Measurements from ENCODE around the gene PAX3.
A peak's percentile ranks its signal among the peaks of the same experiment; 100 is the strongest.

The PAX3 gene

GRCh38 chr2:222291485-222291841 lies 7.3 kb downstream of the PAX3 start:
- H2BK120ac ChIP-seq (ENCODE audit: low read depth, low read length) = no peak overlapping the region
- H3K23ac ChIP-seq (ENCODE audit: low read depth, low read length, poor library complexity) = no peak overlapping the region
- H2BK5ac ChIP-seq (ENCODE audit: low read length) = no peak overlapping the region
- H2AK5ac ChIP-seq (ENCODE audit: low read depth, low read length) = no peak overlapping the region
- H3K9ac ChIP-seq (ENCODE audit: low read depth, low read length, poor library complexity) = no peak overlapping the region
- peaks cover 33 to 97% (median 76%) of the 10 kb centered on the region in 3 experiments for H3K27me3 ChIP-seq (ENCODE audit: control insufficient read depth in 3 of 3, insufficient read depth in 3 of 3, low read depth in 1 of 3, low read length in 3 of 3)
- no peak overlapping the region for H4K8ac ChIP-seq (ENCODE audit: low read depth, low read length)
- no peak overlapping the region for H3K14ac ChIP-seq (ENCODE audit: low read length)
- WGBS, 2 donors (ENCODE audit: extremely low coverage in 2 of 2, insufficient read length in 2 of 2, insufficient replicate concordance in 1 of 2) = no CpG with 5 or more reads among the region's 4 CpGs
- no peak for DNase-seq (ENCODE audit: low spot score)
- peak overlapping the region; percentile 94 for H2AFZ ChIP-seq (ENCODE audit: low read length)
- no peak overlapping the region for H3K4ac ChIP-seq (ENCODE audit: low read length)
- H3K4me3 ChIP-seq (ENCODE audit: low read length in 2 of 2) = peak overlapping the region; percentile 37 to 58
- H4K91ac ChIP-seq (ENCODE audit: low read depth, low read length, poor library complexity) = no peak overlapping the region
- H2BK15ac ChIP-seq (ENCODE audit: low read length) = no peak overlapping the region
- no peaks in the 10 kb centered on the region for H3K36me3 ChIP-seq (replicated peaks in 1 of 2; ENCODE audit: control insufficient read depth in 2 of 2, insufficient read depth in 2 of 2, low read length in 2 of 2)
- no peak overlapping the region for H2BK12ac ChIP-seq (ENCODE audit: low read length)
- peaks cover 8 to 11% of the 10 kb centered on the region in 2 donors for H3K4me1 ChIP-seq (ENCODE audit: control insufficient read depth in 2 of 2, insufficient read depth in 1 of 2, low read depth in 1 of 2, low read length in 2 of 2)
- peak overlapping the region; percentile 30 for H3K27ac ChIP-seq (replicated peaks; ENCODE audit: low read length)
- H3K9me3 ChIP-seq (replicated peaks in 1 of 2; ENCODE audit: control insufficient read depth in 2 of 2, insufficient read depth in 1 of 2, low read depth in 1 of 2, low read length in 2 of 2) = peaks cover 0 to 2% of the 10 kb centered on the region in 2 donors
- peak overlapping the region; percentile 86 for H3K4me2 ChIP-seq (ENCODE audit: insufficient read depth, low read length, poor library complexity, severe bottlenecking)
- no peaks in the 10 kb centered on the region for H3K79me1 ChIP-seq (ENCODE audit: low read depth, low read length)
- H3K18ac ChIP-seq (ENCODE audit: low read length) = no peak overlapping the region

GRCh38 chr2:222290736-222291484 lies 7.9 kb downstream of the PAX3 start:
- Histone ChIP-seq H3K23ac (ENCODE audit: low read depth, low read length, poor library complexity) (no peak overlapping the region), H4K91ac (ENCODE audit: low read depth, low read length, poor library complexity) (no peak overlapping the region), H4K8ac (ENCODE audit: low read depth, low read length) (no peak overlapping the region), H3K27me3 (ENCODE audit: control insufficient read depth in 3 of 3, insufficient read depth in 3 of 3, low read depth in 1 of 3, low read length in 3 of 3) (peaks cover 29 to 95% (median 70%) of the 10 kb centered on the region in 3 experiments), H3K36me3 (replicated peaks in 1 of 2; ENCODE audit: control insufficient read depth in 2 of 2, insufficient read depth in 2 of 2, low read length in 2 of 2) (no peaks in the 10 kb centered on the region), H2BK12ac (ENCODE audit: low read length) (no peak overlapping the region), H3K4me2 (ENCODE audit: insufficient read depth, low read length, poor library complexity, severe bottlenecking) (peak overlapping the region; percentile 86), H2AK5ac (ENCODE audit: low read depth, low read length) (no peak overlapping the region), H2BK5ac (ENCODE audit: low read length) (no peak overlapping the region), H3K4me1 (ENCODE audit: control insufficient read depth in 2 of 2, insufficient read depth in 1 of 2, low read depth in 1 of 2, low read length in 2 of 2) (peaks cover 8 to 11% of the 10 kb centered on the region in 2 donors), H3K9me3 (replicated peaks in 1 of 2; ENCODE audit: control insufficient read depth in 2 of 2, insufficient read depth in 1 of 2, low read depth in 1 of 2, low read length in 2 of 2) (peaks cover 0 to 2% of the 10 kb centered on the region in 2 donors), H2BK15ac (ENCODE audit: low read length) (no peak overlapping the region), H3K27ac (replicated peaks; ENCODE audit: low read length) (peak overlapping the region; percentile 30), H3K4ac (ENCODE audit: low read length) (no peak overlapping the region), H3K14ac (ENCODE audit: low read length) (no peak overlapping the region), H3K4me3 (ENCODE audit: low read length in 2 of 2) (peak overlapping the region; percentile 37 to 58), H3K18ac (ENCODE audit: low read length) (peak overlapping the region; percentile 54), H3K79me1 (ENCODE audit: low read depth, low read length) (no peaks in the 10 kb centered on the region), H2AFZ (ENCODE audit: low read length) (peak overlapping the region; percentile 94), H2BK120ac (ENCODE audit: low read depth, low read length) (no peak overlapping the region), H3K9ac (ENCODE audit: low read depth, low read length, poor library complexity) (no peak overlapping the region)
- no CpG with 5 or more reads among the region's 45 CpGs for WGBS, 2 donors (ENCODE audit: extremely low coverage in 2 of 2, insufficient read length in 2 of 2, insufficient replicate concordance in 1 of 2)
- DNase-seq (ENCODE audit: low spot score) = peak; percentile 85

- no peaks in the 10 kb centered on the region for H3K36me3 ChIP-seq (replicated peaks in 1 of 2; ENCODE audit: control insufficient read depth in 2 of 2, insufficient read depth in 2 of 2, low read length in 2 of 2)
- H3K9me3 ChIP-seq (replicated peaks in 1 of 2; ENCODE audit: control insufficient read depth in 2 of 2, insufficient read depth in 1 of 2, low read depth in 1 of 2, low read length in 2 of 2) = peaks cover 0 to 2% of the 10 kb centered on the region in 2 donors
- H3K27me3 ChIP-seq (ENCODE audit: control insufficient read depth in 3 of 3, insufficient read depth in 3 of 3, low read depth in 1 of 3, low read length in 3 of 3) = peaks cover 26 to 90% (median 67%) of the 10 kb centered on the region in 3 experiments
- H2BK5ac ChIP-seq (ENCODE audit: low read length) = no peak overlapping the region
- no peak overlapping the region for H2BK120ac ChIP-seq (ENCODE audit: low read depth, low read length)
- no peak for DNase-seq (ENCODE audit: low spot score)
- H2BK15ac ChIP-seq (ENCODE audit: low read length) = no peak overlapping the region
- H3K14ac ChIP-seq (ENCODE audit: low read length) = no peak overlapping the region
- no peak overlapping the region for H3K18ac ChIP-seq (ENCODE audit: low read length)
- H2AFZ ChIP-seq (ENCODE audit: low read length) = peak overlapping the region; percentile 94
- H4K91ac ChIP-seq (ENCODE audit: low read depth, low read length, poor library complexity) = no peak overlapping the region
- no peak overlapping the region for H3K9ac ChIP-seq (ENCODE audit: low read depth, low read length, poor library complexity)
- WGBS, 2 donors (ENCODE audit: extremely low coverage in 2 of 2, insufficient read length in 2 of 2, insufficient replicate concordance in 1 of 2) = no CpG with 5 or more reads among the region's 7 CpGs
- no peaks in the 10 kb centered on the region for H3K79me1 ChIP-seq (ENCODE audit: low read depth, low read length)
- peak overlapping the region; percentile 86 for H3K4me2 ChIP-seq (ENCODE audit: insufficient read depth, low read length, poor library complexity, severe bottlenecking)
- H4K8ac ChIP-seq (ENCODE audit: low read depth, low read length) = no peak overlapping the region
- H3K23ac ChIP-seq (ENCODE audit: low read depth, low read length, poor library complexity) = no peak overlapping the region
- peak overlapping the region in 1 of 2 donors; percentile 37 for H3K4me3 ChIP-seq (ENCODE audit: low read length in 2 of 2)
- H3K4me1 ChIP-seq (ENCODE audit: control insufficient read depth in 2 of 2, insufficient read depth in 1 of 2, low read depth in 1 of 2, low read length in 2 of 2) = peaks cover 8 to 11% of the 10 kb centered on the region in 2 donors
- no peak overlapping the region for H3K4ac ChIP-seq (ENCODE audit: low read length)
- no peak overlapping the region for H3K27ac ChIP-seq (replicated peaks; ENCODE audit: low read length)
- H2AK5ac ChIP-seq (ENCODE audit: low read depth, low read length) = no peak overlapping the region
- H2BK12ac ChIP-seq (ENCODE audit: low read length) = no peak overlapping the region
Measured at GRCh38 chr2:222290401-222290735, 8.4 kb downstream of the PAX3 start.

- Histone ChIP-seq H3K4me2 (ENCODE audit: insufficient read depth, low read length, poor library complexity, severe bottlenecking) (no peak overlapping the region), H3K18ac (ENCODE audit: low read length) (no peak overlapping the region), H3K79me1 (ENCODE audit: low read depth, low read length) (no peaks in the 10 kb centered on the region), H2BK12ac (ENCODE audit: low read length) (no peak overlapping the region), H3K4me1 (ENCODE audit: control insufficient read depth in 2 of 2, insufficient read depth in 1 of 2, low read depth in 1 of 2, low read length in 2 of 2) (peaks cover 8 to 12% of the 10 kb centered on the region in 2 donors), H3K14ac (ENCODE audit: low read length) (no peak overlapping the region), H3K4ac (ENCODE audit: low read length) (no peak overlapping the region), H3K9ac (ENCODE audit: low read depth, low read length, poor library complexity) (no peak overlapping the region), H3K4me3 (ENCODE audit: low read length in 2 of 2) (no peak overlapping the region), H4K91ac (ENCODE audit: low read depth, low read length, poor library complexity) (no peak overlapping the region), H2BK15ac (ENCODE audit: low read length) (no peak overlapping the region), H3K27ac (replicated peaks; ENCODE audit: low read length) (no peak overlapping the region), H3K9me3 (replicated peaks in 1 of 2; ENCODE audit: control insufficient read depth in 2 of 2, insufficient read depth in 1 of 2, low read depth in 1 of 2, low read length in 2 of 2) (peaks cover 0 to 2% of the 10 kb centered on the region in 2 donors), H2AFZ (ENCODE audit: low read length) (no peak overlapping the region), H2AK5ac (ENCODE audit: low read depth, low read length) (no peak overlapping the region), H3K23ac (ENCODE audit: low read depth, low read length, poor library complexity) (no peak overlapping the region), H3K36me3 (replicated peaks in 1 of 2; ENCODE audit: control insufficient read depth in 2 of 2, insufficient read depth in 2 of 2, low read length in 2 of 2) (no peaks in the 10 kb centered on the region), H2BK5ac (ENCODE audit: low read length) (no peak overlapping the region), H3K27me3 (ENCODE audit: control insufficient read depth in 3 of 3, insufficient read depth in 3 of 3, low read depth in 1 of 3, low read length in 3 of 3) (peaks cover 20 to 90% (median 59%) of the 10 kb centered on the region in 3 experiments), H4K8ac (ENCODE audit: low read depth, low read length) (no peak overlapping the region), H2BK120ac (ENCODE audit: low read depth, low read length) (no peak overlapping the region)
- WGBS, 2 donors (ENCODE audit: extremely low coverage in 2 of 2, insufficient read length in 2 of 2, insufficient replicate concordance in 1 of 2) = no CpG with 5 or more reads among the region's 30 CpGs
- DNase-seq (ENCODE audit: low spot score) = no peak
Measured at GRCh38 chr2:222289278-222290160, 9.3 kb downstream of the PAX3 start.
